GM21381 (cell line): ENCODE data around the gene DNAJC22.
"Not testable (repeated sequence)": the region's sequence is repeated elsewhere in the genome, so short reads cannot be mapped to it uniquely, and the experiment has no call there.

Source experiments
- ATAC-seq: cut with Tn5 transposase; IDR thresholded peaks from one replicate; pipeline ENCODE4 v1.9.1; 2021; ENCODE audit warnings: mild to moderate bottlenecking, moderate library complexity; ENCODE audit not compliant: unreplicated experiment

The DNAJC22 gene

DNA sequence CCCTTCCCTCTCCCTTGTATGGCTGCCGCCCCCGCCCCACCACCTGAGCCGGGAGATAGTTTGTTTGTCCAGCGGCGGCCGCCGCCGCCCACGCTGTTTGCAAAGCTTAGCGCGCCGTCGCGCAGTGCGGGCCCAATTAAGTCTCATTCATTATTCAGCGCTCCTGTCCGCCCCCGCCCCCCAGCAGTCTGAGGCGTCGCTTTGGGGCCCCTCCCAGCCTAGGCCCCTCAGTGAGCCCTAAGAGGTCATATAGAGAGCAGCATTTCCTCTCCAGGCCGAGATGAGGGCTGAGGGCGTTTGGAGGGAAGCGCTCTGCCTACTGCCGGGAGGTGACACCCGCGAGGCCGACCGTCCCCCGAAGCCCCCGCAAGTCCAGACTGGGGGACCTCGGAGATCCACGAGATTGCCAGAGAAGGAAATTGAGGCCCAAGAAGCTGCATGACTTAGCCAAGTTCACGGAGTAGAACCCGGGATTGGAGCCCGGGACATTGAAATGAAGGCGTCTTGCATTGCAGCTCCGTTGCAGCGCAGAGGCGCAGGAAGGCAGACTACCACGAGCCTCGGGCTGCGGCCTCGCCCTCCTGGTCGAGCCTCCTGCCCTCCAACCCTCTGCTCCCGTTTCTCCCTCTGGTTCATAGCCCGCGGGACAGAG lies at the start of gene DNAJC22:
DNAJC22 (plus strand) TSS at position 230 of the 652 bp plus-strand sequence. CDS start 1,985 bp downstream, outside the sequence.
- no peak for ATAC-seq

DNA sequence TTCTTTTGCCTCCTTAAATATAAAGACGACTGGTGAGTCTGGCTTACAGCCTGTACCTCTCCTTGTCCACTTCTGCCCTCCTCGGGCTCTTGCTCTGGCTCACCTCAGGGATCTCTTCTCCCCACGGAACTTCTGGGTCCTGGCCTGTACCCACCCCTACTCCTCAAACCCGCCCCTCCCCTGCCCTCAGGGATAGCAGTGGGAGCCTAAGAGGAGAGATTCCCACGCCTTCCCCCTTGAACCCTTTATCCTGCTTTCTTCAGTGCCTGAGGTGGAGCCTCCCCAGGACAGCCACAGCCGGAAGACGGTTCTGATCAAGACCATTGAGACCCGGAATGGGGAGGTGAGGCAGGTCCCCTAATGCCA lies 49.0 kb upstream of the DNAJC22 start:
- ATAC-seq: no peak

DNA sequence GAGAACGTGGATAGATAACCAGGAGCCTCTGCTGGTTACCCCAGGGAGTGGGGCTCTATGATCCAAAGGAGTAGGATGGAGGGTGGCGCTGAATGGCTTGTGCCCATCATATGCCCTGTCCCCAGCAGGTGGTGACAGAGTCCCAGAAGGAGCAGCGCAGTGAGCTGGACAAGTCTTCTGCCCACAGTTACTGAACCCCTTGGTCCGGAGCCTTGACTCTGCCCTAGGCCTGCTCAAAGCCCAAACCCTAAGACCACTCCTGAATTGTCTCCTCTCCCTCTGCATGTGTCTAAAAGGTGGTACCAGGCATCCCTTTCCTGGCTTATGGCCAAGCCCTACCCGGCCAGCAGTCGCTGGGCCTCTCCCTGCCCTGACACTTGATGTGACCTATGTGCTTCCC lies 48.5 kb upstream of the DNAJC22 start:
- ATAC-seq: no peak

DNA sequence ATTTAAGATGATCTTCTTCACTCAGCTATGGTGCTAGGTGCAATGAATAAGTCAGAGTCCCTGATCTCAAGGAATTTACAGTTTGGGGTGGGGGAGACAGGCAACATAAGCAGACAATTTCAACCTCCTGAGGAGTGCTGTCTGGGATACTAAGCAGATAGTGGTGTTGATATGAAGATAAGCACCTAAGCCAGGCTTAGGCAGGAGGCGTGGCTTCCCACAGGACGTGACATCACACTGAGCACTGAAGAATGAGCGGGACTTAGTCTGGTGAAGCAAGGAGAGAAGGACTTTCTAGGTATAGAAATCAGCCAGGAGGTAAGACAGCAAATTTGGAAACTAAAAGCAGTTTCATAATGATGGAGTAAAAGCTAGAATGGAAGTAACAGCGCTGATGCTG lies 44.9 kb upstream of the DNAJC22 start:
- ATAC-seq: no peak

DNA sequence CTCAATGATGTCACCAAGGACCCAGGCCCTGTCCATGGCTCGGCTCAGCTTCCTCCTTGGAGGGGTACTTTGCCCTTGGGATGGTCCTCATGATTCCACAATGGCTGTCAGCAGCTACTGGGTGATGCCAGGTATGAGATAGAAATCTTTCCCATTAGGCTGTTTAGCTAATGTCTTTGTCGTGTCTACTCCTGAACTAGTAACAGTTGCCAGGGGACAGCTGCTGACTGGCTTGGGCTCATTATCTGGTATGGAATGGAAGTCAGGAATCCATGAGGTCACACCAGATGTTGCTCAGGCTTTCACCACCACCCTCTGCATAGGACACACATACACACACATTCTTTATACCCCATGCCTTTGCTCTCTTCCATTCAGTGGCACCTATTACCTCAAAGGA lies 42.5 kb upstream of the DNAJC22 start:
- no peak for ATAC-seq

DNA sequence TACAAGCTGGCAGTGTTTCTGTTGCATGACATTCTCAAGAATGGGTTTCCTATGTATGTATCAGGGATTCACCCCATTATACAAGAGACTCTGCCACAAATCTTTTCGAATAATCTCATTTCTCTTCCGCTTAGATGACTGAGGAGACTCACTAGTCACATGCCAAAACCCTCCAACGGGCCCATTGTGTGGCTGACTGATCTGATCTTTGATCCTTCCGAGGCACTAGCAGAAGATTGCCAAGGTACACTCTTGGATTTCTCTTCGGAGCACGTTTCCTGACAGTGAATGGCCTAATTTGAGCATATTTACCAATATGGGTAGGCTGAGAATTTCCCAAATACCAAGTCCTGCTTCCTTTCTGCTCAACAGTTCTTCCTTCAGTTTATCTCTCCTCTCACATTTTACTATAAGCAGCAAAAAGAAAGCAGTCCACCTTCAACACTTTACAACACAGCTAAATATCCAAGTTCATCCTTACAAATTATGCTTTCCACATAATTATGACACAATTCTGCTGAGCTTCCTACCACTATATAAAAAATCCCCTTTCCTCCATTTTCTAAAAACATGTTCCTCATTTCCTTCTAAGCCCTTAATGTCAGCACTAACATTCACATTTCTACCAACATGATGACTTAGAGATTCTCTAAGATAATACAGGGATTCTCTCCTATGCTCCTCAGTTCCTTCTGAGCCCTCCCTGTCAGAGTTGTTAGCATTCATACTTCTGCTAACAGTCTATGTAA lies 40.8 kb upstream of the DNAJC22 start:
- ATAC-seq: no peak

DNA sequence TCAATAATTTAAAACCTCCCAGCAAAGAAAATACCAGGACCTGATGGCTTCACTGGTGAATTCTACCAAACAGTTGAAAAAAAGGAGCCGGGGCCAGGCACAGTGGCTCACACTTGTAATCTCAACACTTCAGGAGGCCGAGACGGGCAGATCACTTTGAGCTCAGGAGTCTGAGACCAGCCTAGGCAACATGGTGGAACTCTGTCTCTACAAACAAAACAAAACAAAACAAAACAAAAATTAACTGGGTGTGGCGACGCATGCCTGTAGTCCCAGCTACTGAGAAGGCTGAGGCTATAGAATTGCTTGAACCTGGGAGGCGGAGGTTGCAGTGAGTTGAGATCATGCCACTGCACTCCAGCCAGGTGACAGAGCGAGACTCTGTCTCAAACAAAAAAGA lies 37.3 kb upstream of the DNAJC22 start:
- ATAC-seq: no peak

DNA sequence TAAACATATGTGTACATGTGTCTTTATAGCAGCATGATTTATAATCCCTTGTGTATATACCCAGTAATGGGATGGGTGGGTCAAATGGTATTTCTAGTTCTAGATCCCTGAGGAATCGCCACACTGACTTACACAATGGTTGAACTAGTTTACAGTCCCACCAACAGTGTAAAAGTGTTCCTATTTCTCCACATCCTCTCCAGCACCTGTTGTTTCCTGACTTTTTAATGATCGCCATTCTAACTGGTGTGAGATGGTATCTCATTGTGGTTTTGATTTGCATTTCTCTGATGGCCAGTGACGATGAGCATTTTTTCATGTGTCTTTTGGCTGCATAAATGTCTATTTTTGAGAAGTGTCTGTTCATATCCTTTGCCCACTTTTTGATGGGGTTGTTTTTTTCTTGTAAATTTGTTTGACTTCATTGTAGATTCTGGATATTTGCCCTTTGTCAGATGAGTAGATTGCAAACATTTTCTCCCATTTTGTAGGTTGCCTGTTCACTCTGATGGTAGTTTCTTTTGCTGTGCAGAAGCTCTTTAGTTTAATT lies 36.2 kb upstream of the DNAJC22 start:
- not testable (repeated sequence) for ATAC-seq

DNA sequence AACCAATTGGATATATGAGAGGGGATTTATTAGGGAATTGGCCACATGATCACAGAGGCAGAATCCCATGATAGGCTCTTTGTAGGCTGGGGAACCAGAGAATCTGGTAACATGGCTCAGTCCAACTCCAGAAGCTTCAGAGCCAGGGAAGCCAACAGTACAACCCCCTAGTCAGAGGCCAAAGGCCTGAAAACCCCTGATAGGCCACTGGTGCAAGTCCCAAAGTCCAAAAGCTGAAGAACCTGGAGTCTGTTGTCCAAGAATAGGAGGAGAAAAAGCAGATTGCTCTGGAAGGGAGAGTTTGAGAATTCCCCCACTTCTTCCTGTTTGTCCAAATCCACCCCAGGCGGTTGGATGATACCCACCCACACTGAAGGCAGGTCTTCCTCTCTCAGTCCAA lies 31.9 kb upstream of the DNAJC22 start:
- no peak for ATAC-seq

DNA sequence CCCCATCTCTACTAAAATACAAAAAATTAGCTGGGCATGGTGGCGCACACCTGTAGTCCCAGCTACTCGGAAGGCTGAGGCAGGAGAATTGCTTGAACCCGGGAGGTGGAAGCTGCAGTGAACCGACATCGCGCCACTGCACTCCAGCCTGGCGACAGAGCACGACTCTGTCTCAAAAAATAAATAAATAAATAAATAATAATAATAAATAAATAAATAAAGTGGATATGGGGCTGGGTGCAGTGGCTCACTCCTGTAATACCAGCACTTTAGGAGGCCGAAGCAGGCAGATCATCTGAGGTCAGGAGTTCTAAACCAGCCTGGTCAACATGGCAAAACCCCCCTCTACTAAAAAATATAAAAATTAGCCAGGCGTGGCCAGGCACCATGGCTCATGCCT lies 29.6 kb upstream of the DNAJC22 start:
- ATAC-seq: not testable (repeated sequence)

DNA sequence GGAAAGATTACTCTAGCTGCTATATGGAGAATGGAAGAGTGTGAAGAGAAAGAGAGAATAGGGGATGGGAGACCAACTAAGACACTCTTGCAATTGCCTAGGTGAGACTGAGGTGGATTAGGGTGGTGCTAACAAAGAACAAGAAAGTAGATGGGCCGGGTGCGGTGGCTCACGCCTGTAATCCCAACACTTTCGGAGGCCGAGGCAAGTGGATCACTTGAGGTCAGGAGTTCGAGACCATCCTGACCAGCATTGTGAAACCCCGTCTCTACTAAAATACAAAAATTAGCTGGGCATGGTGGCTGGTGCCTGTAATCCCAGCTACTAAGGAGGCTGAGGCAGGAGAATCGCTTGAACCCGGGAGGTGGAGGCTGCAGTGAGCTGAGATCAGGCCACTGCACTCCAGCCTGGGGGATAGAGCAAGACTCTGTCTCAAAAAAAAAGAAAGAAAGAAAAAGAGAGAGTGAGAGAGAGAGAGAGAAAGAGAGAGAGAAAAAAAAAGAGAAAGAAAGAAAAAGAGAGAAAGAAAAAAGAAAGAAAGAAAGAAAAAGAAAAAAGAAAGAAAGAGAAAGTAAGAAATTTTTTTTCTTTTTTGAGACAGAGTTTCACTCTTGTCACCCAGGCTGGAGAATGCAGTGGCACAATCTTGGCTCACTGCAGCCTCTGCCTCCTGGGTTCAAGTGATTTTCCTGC lies 26.1 kb upstream of the DNAJC22 start:
- not testable (repeated sequence) for ATAC-seq

DNA sequence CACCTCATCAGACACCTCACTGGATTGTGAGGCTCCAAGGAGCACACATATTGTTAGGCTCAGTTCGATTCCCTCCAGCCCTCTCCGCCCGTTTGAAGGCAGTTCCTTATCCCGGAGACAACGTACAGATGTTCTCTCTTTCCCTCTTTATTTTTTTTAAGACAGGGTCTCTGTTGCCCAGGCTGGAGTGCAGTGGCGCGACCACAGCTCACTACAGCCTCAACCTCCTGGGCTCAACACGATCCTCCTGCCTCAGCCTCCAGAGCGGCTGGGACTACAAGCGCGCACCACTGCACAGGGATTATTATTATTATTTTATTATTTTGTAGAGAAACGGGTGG lies 24.4 kb upstream of the DNAJC22 start:
- ATAC-seq: no peak

DNA sequence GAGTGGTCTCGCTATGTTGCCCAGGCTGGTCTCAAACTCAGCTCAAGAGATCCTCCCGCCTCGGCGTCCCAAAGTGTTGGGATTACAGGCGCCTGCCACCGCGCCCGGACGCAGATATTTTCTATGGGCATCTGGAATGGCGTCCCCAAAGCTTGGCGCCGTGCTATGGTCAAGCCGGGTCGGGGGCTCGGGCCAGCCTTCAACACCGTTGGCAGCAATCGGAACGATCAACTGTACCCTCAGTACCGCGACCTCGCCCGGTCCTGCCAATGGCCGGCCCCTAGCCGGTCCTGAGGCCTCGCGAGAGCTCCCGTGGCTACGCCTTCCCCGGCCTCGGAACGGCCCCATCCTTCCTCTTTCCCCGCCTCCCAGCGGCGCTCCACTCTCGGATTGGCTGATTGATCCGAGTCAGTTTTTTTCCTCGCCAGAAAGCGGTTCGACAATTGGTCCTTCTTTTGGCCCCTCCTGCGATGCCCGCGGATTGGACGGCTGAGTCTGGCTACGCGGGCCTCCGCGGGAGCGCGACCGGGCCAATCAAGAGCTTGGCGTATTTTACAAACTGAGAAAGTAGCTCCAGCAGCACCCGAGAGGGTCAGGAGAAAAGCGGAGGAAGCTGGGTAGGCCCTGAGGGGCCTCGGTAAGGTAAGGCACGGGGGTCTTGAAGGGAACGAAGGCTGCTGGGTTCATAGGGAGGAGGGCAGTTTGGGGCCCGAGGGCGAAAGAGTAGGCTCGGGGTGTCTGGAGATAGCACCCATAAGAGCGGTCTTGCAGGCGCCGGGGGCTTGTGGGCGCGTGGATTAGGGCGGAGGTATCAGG lies 23.8 kb upstream of the DNAJC22 start, which contains the start of gene TROAP:
TROAP (plus strand) TSS at position 548 of the 816 bp plus-strand sequence. CDS start 354 bp downstream, outside the sequence.
- peak; percentile 98 for ATAC-seq

DNA sequence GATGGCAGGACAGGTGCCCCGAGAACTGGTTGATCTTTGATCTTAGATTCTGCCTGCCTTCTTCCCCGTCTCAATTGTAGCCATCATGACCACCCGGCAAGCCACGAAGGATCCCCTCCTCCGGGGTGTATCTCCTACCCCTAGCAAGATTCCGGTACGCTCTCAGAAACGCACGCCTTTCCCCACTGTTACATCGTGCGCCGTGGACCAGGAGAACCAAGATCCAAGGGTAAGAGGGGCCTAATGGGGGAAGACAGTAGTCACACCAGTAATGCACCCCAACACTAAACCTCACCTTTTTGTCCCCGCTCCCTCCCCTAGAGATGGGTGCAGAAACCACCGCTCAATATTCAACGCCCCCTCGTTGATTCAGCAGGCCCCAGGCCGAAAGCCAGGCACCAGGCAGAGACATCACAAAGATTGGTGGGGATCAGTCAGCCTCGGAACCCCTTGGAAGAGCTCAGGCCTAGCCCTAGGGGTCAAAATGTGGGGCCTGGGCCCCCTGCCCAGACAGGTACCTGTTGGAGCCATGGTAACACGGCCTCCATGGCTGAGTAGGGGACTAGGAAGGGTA lies 23.1 kb upstream of the DNAJC22 start:
- ATAC-seq: no peak

DNA sequence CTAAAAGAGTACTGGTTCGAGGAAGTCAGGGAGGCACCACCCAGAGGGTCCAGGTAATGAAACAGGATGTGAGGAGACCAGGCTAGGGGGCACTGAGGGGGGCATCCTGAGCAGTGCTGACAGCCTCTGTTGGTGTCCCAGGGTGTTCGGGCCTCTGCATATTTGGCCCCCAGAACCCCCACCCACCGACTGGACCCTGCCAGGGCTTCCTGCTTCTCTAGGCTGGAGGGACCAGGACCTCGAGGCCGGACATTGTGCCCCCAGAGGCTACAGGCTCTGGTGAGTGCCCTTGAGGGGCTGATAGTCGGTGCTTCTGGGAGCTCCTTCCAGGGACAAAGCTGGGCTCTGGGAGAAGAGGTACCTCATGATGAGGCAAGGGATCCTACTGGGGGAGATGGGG lies 21.1 kb upstream of the DNAJC22 start:
- ATAC-seq: no peak

DNA sequence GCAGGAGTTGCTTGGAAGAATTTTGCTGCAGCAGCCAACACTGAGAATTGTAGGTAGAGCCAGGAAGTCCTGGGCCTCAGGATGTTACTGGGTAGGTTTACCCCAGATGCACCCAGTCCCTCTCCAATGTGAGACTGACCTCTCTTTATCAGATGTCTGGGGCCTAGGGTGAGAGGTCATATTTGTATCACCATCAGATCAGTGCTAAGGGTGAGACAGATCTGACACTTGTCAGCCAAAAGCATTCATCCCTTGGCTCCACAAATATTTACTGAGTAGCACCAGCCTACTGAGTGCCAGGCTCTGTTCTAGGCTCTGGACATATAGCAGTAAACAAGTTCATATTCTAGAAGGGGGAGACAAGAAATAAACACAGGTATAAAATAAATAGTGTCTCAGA lies 19.3 kb upstream of the DNAJC22 start:
- ATAC-seq: no peak

DNA sequence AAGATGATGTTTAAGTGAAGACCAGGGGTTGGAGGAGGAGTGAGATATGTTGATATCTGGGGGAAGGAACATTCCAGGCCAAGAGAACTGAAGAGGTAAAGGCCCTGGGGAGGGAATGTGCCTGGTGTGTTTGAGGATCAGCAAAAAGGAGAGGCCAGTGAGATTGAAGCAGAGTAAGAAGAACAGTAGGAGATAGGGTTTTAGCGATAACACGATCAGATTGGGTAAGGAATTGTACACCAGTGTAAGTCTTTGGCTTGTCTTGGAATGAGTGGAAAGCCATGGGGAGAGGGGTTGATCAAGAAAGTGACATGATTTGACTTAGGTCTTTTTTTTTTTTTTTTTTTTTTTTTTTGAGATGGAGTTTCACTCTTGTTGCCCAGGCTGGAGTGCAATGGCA lies 18.8 kb upstream of the DNAJC22 start:
- no peak for ATAC-seq

DNA sequence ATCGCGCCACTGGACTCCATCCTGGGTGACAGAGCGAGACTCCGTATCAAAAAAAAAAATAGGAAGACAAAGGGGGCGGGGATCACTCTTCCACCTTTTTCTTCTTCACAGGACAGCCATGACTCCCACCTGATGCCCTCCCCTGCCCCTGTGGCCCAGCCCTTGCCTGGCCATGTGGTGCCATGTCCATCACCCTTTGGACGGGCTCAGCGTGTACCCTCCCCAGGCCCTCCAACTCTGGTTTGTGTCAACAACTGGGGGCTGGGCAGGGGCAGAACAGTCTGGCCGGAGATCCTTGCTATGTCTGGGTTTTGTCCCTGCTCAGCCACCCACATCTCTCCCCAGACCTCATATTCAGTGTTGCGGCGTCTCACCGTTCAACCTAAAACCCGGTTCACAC lies 17.9 kb upstream of the DNAJC22 start:
- no peak for ATAC-seq

DNA sequence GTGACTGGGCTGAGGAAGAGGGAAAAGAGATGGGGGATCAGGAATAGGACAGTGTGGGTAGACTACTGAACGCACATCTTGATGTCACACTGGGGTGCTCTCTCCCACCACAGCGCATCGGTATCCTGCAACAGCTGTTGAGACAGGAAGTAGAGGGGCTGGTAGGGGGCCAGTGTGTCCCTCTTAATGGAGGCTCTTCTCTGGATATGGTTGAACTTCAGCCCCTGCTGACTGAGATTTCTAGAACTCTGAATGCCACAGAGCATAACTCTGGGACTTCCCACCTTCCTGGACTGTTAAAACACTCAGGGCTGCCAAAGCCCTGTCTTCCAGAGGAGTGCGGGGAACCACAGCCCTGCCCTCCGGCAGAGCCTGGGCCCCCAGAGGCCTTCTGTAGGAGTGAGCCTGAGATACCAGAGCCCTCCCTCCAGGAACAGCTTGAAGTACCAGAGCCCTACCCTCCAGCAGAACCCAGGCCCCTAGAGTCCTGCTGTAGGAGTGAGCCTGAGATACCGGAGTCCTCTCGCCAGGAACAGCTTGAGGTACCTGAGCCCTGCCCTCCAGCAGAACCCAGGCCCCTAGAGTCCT lies 16.6 kb upstream of the DNAJC22 start:
- ATAC-seq: no peak
